GM19395 (cell line): ENCODE data around the gene TMUB1.

Source experiments
- ATAC-seq: cut with Tn5 transposase; IDR thresholded peaks from one replicate; pipeline ENCODE4 v1.9.1; 2021; ENCODE audit warnings: mild to moderate bottlenecking, moderate library complexity; ENCODE audit not compliant: unreplicated experiment

Gene TMUB1

GRCh38 chr7:151035026-151035717, 48.1 kb downstream of the TMUB1 start:
- ATAC-seq = no peak

DNA sequence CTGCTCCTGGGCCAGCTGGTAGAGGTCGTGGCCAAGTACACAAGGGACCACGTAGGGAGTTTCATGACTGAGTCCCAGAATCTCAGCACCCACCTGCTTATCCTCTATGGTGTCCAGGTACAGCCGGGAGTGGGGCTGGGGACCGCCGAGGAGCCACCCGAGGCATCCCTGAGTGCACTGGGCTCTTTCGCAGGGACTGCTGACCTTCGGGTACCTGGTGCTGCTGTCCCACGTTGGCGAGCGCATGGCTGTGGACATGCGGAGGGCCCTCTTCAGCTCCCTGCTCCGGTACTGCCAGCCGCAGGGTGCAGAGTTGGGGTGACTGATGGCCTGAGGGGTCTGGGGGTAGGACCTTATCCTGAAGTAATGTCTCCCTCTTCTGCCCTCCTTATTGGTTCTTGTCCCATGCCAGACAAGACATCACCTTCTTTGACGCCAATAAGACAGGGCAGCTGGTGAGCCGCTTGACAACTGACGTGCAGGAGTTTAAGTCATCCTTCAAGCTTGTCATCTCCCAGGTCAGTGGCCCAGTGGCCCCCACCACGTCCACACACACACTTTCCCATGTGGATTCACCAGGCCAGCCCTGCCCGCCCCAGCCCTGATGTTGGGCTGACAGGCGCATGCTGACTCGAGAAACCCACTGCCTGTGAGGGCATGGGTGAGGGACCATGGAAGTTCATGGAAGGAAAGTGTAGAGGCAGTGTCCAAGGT, 48.8 kb downstream of the TMUB1 start:
- ATAC-seq = no peak

GRCh38 chr7:151033864-151034249, 49.4 kb downstream of the TMUB1 start:
- ATAC-seq = no peak

GRCh38 chr7:151032936-151033863, 50.1 kb downstream of the TMUB1 start:
- ATAC-seq = no peak
